Mesodermal cell (in vitro differentiated cells): Measurements from ENCODE around the gene GIGYF1.
"Not testable (repeated sequence)": the region's sequence is repeated elsewhere in the genome, so short reads cannot be mapped to it uniquely, and the experiment has no call there.

Experiments
- H3K27ac ChIP-seq: 2 replicates; pipeline ENCODE4 v1.7.0; 2013; ENCODE audit warnings: mild to moderate bottlenecking, low read depth, low read length, moderate library complexity; ENCODE audit not compliant: severe bottlenecking
- H3K36me3 ChIP-seq: 2 replicates; pipeline ENCODE4 v1.7.1; 2013; ENCODE audit warnings: mild to moderate bottlenecking, low read length, moderate library complexity; ENCODE audit not compliant: control insufficient read depth, insufficient read depth
- H3K4me1 ChIP-seq: one replicate; pipeline ENCODE4 v1.7.1; 2013; ENCODE audit warnings: mild to moderate bottlenecking, low read length; ENCODE audit not compliant: insufficient read depth, control insufficient read depth, poor library complexity, severe bottlenecking
- H3K4me3 ChIP-seq: 2 replicates; pipeline ENCODE4 v1.7.0; 2013; ENCODE audit warnings: low read length, control low read depth, mild to moderate bottlenecking; ENCODE audit not compliant: insufficient read depth, poor library complexity, severe bottlenecking; ENCODE audit errors: extremely low read depth
- H3K9me3 ChIP-seq: 2 replicates; pipeline ENCODE4 v1.7.1; 2013; ENCODE audit warnings: mild to moderate bottlenecking, low read length, moderate library complexity; ENCODE audit not compliant: control insufficient read depth
- WGBS, 2 experiments: methylation state at CpG; one replicate each; pipeline ENCODE4 v1.1.5; 2013; ENCODE audit warnings: missing lambda C conversion rate in 2 of 2; ENCODE audit not compliant: insufficient coverage in 2 of 2; 5-methylcytosine and 5-hydroxymethylcytosine counted together

GIGYF1 gene

GRCh38 chr7:100708395-100708794 lies 14.3 kb upstream of the GIGYF1 start:
- no peaks in the 10 kb centered on the region for H3K9me3 ChIP-seq
- H3K27ac ChIP-seq: no peak overlapping the region
- 88% methylated on average over 2 to 3 of the region's 6 CpGs for WGBS, 2 experiments
- peaks cover 10% of the 10 kb centered on the region for H3K4me1 ChIP-seq
- H3K4me3 ChIP-seq: no peak overlapping the region
- peaks cover 22% of the 10 kb centered on the region for H3K36me3 ChIP-seq

GRCh38 chr7:100706672-100707311 lies 12.7 kb upstream of the GIGYF1 start:
- Histone ChIP-seq H3K4me3 (peak overlapping the region; percentile 97), H3K9me3 (no peaks in the 10 kb centered on the region), H3K4me1 (peaks cover 10% of the 10 kb centered on the region), H3K27ac (no peak overlapping the region), H3K36me3 (peaks cover 22% of the 10 kb centered on the region)
- 27 to 33% methylated on average over 32 of the region's 34 CpGs for WGBS, 2 experiments

GRCh38 chr7:100705753-100706671 lies 12.0 kb upstream of the GIGYF1 start, which contains the start of gene POP7:
Gene POP7, plus strand, starts transcription at chr7:100706121. Its CDS starts 710 bp downstream, at chr7:100706831.
- peaks cover 22% of the 10 kb centered on the region for H3K36me3 ChIP-seq
- peak within 1 kb of the TSS; percentile 95 for H3K27ac ChIP-seq
- H3K9me3 ChIP-seq: no peaks in the 10 kb centered on the region
- H3K4me3 ChIP-seq: peak within 1 kb of the TSS; percentile 97
- H3K4me1 ChIP-seq: peaks cover 10% of the 10 kb centered on the region
- 0 to 1% methylated on average over 68 to 70 of the region's 86 CpGs for WGBS, 2 experiments

- WGBS, 2 experiments: 0 to 1% methylated on average over 19 to 25 of the region's 25 CpGs
- H3K27ac ChIP-seq: peak overlapping the region; percentile 95
- H3K9me3 ChIP-seq: no peaks in the 10 kb centered on the region
- H3K36me3 ChIP-seq: peaks cover 22% of the 10 kb centered on the region
- peak overlapping the region; percentile 97 for H3K4me3 ChIP-seq
- H3K4me1 ChIP-seq: peaks cover 10% of the 10 kb centered on the region
Measured at GRCh38 chr7:100705320-100705752, 11.3 kb upstream of the GIGYF1 start.

GRCh38 chr7:100701089-100701488 lies 7.0 kb upstream of the GIGYF1 start:
- not testable (repeated sequence) for H3K36me3 ChIP-seq, H3K27ac ChIP-seq, H3K4me1 ChIP-seq, H3K9me3 ChIP-seq, H3K4me3 ChIP-seq
- WGBS, 2 experiments: 91 to 96% methylated on average over 3 of the region's 3 CpGs

DNA sequence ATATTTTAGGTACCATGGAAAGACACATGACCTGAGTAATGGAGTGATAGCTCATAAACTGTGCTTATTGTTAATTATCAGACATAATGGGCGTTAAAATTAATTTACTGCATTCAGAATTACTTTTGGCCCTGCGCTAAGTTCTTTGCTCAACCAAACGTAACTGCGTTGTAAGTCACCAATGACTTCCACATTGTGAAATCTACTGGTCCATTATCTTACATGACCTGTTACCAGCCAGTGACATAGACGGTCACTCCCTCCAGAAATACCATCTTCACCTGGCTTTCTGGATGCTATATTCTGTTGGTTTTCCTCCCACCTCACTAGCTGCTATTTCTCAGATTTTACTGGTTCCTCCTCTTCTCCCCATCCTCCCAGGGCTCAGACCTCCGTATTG lies 5.0 kb upstream of the GIGYF1 start:
- no peaks in the 10 kb centered on the region for H3K36me3 ChIP-seq
- H3K9me3 ChIP-seq: no peaks in the 10 kb centered on the region
- H3K4me1 ChIP-seq: no peaks in the 10 kb centered on the region
- WGBS, 2 experiments: 88 to 95% methylated on average over 5 of the region's 6 CpGs
- H3K27ac ChIP-seq: no peak overlapping the region
- no peak overlapping the region for H3K4me3 ChIP-seq

DNA sequence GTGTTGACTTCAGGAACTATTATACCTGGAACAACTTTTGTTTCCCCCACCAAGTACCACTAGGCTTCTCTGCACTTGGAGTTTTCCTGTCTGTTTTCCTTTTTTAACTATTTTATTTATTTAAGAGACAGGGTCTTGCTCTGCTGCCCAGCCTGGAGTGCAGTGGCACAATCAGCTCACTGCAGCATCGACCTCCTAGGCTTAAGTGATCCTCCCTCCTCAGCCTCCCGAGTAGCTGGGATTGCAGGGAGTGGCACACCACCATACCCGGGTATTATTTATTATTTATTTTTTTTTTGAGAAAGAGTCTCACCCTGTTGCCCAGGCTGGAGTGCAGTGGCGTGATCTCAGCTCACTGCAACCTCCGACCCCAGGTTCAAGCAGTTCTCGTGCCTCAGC lies 2.1 kb upstream of the GIGYF1 start:
- peaks cover 2% of the 10 kb centered on the region for H3K36me3 ChIP-seq
- WGBS, 2 experiments: 90 to 95% methylated on average over 2 to 4 of the region's 6 CpGs
- no peaks in the 10 kb centered on the region for H3K9me3 ChIP-seq
- peaks cover 16% of the 10 kb centered on the region for H3K4me1 ChIP-seq
- H3K4me3 ChIP-seq: no peak overlapping the region
- no peak overlapping the region for H3K27ac ChIP-seq

GRCh38 chr7:100693312-100694097 lies 545 bp downstream of the GIGYF1 start:
- Histone ChIP-seq H3K4me1 (peaks cover 22% of the 10 kb centered on the region), H3K4me3 (peak overlapping the region; percentile 86), H3K27ac (peak overlapping the region; percentile 29), H3K9me3 (no peaks in the 10 kb centered on the region), H3K36me3 (peaks cover 24% of the 10 kb centered on the region)
- WGBS, 2 experiments: 0% methylated on average over 24 to 78 of the region's 81 CpGs

DNA sequence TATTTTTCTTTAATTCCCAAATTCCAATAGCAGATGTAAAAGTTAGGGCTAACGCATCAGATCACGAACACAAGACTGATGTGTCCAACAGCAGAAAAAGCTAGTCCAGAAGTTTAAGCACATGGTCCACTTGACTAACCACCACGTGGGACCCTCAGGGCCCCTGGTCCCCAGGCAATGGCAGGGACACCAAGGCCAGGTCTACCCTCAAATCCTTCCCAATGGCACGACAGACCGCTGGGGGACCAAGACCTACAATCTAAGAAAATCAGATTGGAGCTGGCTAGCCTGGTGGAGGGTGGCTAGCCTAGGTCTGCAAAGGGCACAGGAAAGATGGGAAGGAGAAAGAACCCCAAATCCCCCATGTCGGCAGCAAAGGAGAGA lies 1.5 kb downstream of the GIGYF1 start:
- H3K4me1 ChIP-seq: peaks cover 26% of the 10 kb centered on the region
- no peak overlapping the region for H3K27ac ChIP-seq
- H3K4me3 ChIP-seq: peak overlapping the region; percentile 86
- peaks cover 32% of the 10 kb centered on the region for H3K36me3 ChIP-seq
- H3K9me3 ChIP-seq: no peaks in the 10 kb centered on the region
- WGBS, 2 experiments: 71% methylated on average over 3 of the region's 6 CpGs
